PC-3 (cell line): Measurements from ENCODE around the gene CNIH4. TPM values are rescaled to one million over a fixed set of nuclear protein-coding genes. Genes with fewer than 3 reads are reported as not detected.
"Not testable (repeated sequence)": the region's sequence is repeated elsewhere in the genome, so short reads cannot be mapped to it uniquely, and the experiment has no call there.

ENCODE experiments used
- ATAC-seq: fragments of 200-7000 bp; cut with Tn5 transposase; 2 replicates; pipeline ENCODE4 v1.9.1; 2020; ENCODE audit warnings: mild to moderate bottlenecking, moderate library complexity
- BruUV-seq: library from RNA; stranded (reverse); fragments of 400-500 nt; replicated peaks from 2 replicates; lab custom pipeline; 2021; lab: Mats Ljungman, UMichigan
- CTCF ChIA-PET: fragments of 300-600 bp; sonication (Branson Sonifier 250); formaldehyde crosslinking; loops from one replicate; lab custom pipeline; 2022; ENCODE audit warnings: antibody characterized with exemption; lab: Charles Lee
- POLR2A ChIA-PET: fragments of 300-600 bp; sonication (Branson Sonifier 250); formaldehyde crosslinking; loops from one replicate; lab custom pipeline; 2022; ENCODE audit warnings: antibody characterized with exemption; ENCODE audit not compliant: unreplicated experiment; lab: Charles Lee
- DNase-seq: peaks from one replicate; pipeline ENCODE4 v3.0.0-alpha.2; 2015
- H2AFZ ChIP-seq: fragments of 300-600 bp; sonication (generic); 2 replicates; pipeline ENCODE4 v1.6.0; 2016; ENCODE audit warnings: antibody characterized with exemption, low read length
- H3F3A ChIP-seq: fragments of 300-600 bp; sonication (generic); one replicate; pipeline ENCODE4 v1.6.0; 2017; ENCODE audit warnings: antibody characterized with exemption, low read length, control low read depth, mild to moderate bottlenecking; ENCODE audit not compliant: unreplicated experiment
- H3K27ac ChIP-seq: fragments of 300-600 bp; sonication (generic); 2 replicates; pipeline ENCODE4 v1.5.1; 2016; ENCODE audit warnings: mild to moderate bottlenecking, low read length
- H3K27me3 ChIP-seq: fragments of 300-600 bp; sonication (generic); 2 replicates; pipeline ENCODE4 v1.6.1; 2016; ENCODE audit warnings: low read length, mixed read lengths
- H3K36me3 ChIP-seq: fragments of 300-600 bp; sonication (generic); 2 replicates; pipeline ENCODE4 v1.6.1; 2016; ENCODE audit warnings: low read depth, mixed run types, low read length, mixed read lengths
- H3K4me1 ChIP-seq: fragments of 300-600 bp; sonication (generic); 2 replicates; pipeline ENCODE4 v1.5.1; 2016; ENCODE audit warnings: low read length; ENCODE audit not compliant: insufficient read depth
- H3K4me2 ChIP-seq: fragments of 300-600 bp; sonication (generic); 2 replicates; pipeline ENCODE4 v1.6.0; 2016; ENCODE audit warnings: low read length
- H3K4me3 ChIP-seq: fragments of 300-600 bp; sonication (generic); 2 replicates; pipeline ENCODE4 v1.5.1; 2016; ENCODE audit warnings: mild to moderate bottlenecking, low read length, mixed read lengths
- H3K79me2 ChIP-seq: fragments of 300-600 bp; sonication (generic); 2 replicates; pipeline ENCODE4 v1.6.1; 2017; ENCODE audit warnings: low read length, mixed read lengths
- H3K9ac ChIP-seq: fragments of 300-600 bp; sonication (generic); 2 replicates; pipeline ENCODE4 v1.6.0; 2016; ENCODE audit warnings: mild to moderate bottlenecking, low read length
- H3K9me2 ChIP-seq: fragments of 300-600 bp; sonication (generic); replicated peaks from 2 replicates; pipeline ENCODE4 v1.6.1; 2016; ENCODE audit warnings: mixed run types, low read length, mixed read lengths
- H3K9me3 ChIP-seq: fragments of 300-600 bp; sonication (generic); 2 replicates; pipeline ENCODE4 v1.6.1; 2016; ENCODE audit warnings: low read length, mixed read lengths
- H4K20me1 ChIP-seq: fragments of 300-600 bp; sonication (generic); 2 replicates; pipeline ENCODE4 v1.6.1; 2016; ENCODE audit warnings: low read length, mixed read lengths
- EZH2 ChIP-seq: fragments of 300-600 bp; sonication (generic); IDR thresholded peaks from one replicate; pipeline ENCODE4 v1.6.1; 2017; ENCODE audit warnings: antibody characterized with exemption, mild to moderate bottlenecking, low read length; ENCODE audit not compliant: unreplicated experiment
- EZH2phosphoT487 ChIP-seq: fragments of 300-600 bp; sonication (generic); IDR thresholded peaks from 2 replicates; pipeline ENCODE4 v1.6.1; 2018; ENCODE audit warnings: mild to moderate bottlenecking, antibody characterized with exemption, low read length, borderline replicate concordance
- intact Hi-C: fragments of 100-400 bp; cut with micrococcal nuclease; formaldehyde crosslinking; loops from 2 replicates; pipeline ENCODE4 v1.9.0; 2023
- total RNA-seq: library from RNA; depleted of rRNA; stranded (reverse); fragments of >200 nt; gene quantifications from 2 replicates; pipeline ENCODE4 v1.2.3, GENCODE V29; 2014
- TF ChIP-seq, protein P1 (sequence below): fragments of 300-600 bp; sonication (generic); conservative IDR thresholded peaks from 2 replicates; pipeline ENCODE4 v1.5.1; 2017; ENCODE audit warnings: antibody characterized with exemption, low read depth, mild to moderate bottlenecking, low read length

Gene CNIH4
- total RNA-seq, 1 experiment from 2014 or later = 89.9 TPM

DNA sequence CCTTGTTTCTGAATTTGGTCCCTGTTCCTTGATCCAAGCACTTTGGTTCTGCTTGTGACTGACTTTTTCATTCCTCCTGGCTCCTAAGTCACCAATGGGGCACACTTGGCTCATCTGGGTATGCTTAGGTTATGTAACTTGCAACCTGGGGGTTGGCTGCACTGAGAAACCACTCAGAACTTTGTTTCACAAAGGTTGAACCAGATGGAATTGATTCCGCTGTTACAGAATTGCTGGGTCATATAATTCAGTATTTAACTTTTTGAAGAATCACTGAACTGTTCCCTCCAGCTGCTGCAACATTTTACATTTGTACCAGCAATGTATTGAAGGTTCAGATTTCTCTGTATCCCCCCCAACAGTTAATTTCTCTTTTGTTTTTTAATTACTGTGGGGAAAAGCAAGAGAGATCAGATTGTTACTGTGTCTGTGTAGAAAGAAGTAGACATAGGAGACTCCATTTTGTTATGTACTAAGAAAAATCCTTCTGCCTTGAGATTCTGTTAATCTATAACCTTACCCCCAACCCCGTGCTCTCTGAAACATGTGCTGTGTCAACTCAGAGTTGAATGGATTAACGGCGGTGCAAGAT is 17.1 kb upstream of the CNIH4 start:
- Histone ChIP-seq H3F3A (no peaks in the 10 kb centered on the region), H3K36me3 (no peaks in the 10 kb centered on the region; the same call in 1 of the 2 replicates), H3K9me3 (peaks cover 15% of the 10 kb centered on the region; the same call in 1 of the 2 replicates), H3K4me3 (no peak overlapping the region), H3K27me3 (no peaks in the 10 kb centered on the region), H3K27ac (no peak overlapping the region), H3K79me2 (no peaks in the 10 kb centered on the region), H3K4me2 (no peak overlapping the region), H3K9ac (no peak overlapping the region), H4K20me1 (no peaks in the 10 kb centered on the region), H2AFZ (no peak overlapping the region), H3K9me2 (no peaks in the 10 kb centered on the region), H3K4me1 (peaks cover under 1% of the 10 kb centered on the region)
- no TSS peak for BruUV-seq
- DNase-seq (no peak), ATAC-seq (no peak)
- ChIA-PET CTCF (no interaction called here), POLR2A (no interaction called here)
- intact Hi-C loops = no loop called here
- TF ChIP-seq, protein P1, sequence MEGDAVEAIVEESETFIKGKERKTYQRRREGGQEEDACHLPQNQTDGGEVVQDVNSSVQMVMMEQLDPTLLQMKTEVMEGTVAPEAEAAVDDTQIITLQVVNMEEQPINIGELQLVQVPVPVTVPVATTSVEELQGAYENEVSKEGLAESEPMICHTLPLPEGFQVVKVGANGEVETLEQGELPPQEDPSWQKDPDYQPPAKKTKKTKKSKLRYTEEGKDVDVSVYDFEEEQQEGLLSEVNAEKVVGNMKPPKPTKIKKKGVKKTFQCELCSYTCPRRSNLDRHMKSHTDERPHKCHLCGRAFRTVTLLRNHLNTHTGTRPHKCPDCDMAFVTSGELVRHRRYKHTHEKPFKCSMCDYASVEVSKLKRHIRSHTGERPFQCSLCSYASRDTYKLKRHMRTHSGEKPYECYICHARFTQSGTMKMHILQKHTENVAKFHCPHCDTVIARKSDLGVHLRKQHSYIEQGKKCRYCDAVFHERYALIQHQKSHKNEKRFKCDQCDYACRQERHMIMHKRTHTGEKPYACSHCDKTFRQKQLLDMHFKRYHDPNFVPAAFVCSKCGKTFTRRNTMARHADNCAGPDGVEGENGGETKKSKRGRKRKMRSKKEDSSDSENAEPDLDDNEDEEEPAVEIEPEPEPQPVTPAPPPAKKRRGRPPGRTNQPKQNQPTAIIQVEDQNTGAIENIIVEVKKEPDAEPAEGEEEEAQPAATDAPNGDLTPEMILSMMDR = no peak
- TF ChIP-seq EZH2phosphoT487 = no peak
- TF ChIP-seq EZH2 = no peak

DNA sequence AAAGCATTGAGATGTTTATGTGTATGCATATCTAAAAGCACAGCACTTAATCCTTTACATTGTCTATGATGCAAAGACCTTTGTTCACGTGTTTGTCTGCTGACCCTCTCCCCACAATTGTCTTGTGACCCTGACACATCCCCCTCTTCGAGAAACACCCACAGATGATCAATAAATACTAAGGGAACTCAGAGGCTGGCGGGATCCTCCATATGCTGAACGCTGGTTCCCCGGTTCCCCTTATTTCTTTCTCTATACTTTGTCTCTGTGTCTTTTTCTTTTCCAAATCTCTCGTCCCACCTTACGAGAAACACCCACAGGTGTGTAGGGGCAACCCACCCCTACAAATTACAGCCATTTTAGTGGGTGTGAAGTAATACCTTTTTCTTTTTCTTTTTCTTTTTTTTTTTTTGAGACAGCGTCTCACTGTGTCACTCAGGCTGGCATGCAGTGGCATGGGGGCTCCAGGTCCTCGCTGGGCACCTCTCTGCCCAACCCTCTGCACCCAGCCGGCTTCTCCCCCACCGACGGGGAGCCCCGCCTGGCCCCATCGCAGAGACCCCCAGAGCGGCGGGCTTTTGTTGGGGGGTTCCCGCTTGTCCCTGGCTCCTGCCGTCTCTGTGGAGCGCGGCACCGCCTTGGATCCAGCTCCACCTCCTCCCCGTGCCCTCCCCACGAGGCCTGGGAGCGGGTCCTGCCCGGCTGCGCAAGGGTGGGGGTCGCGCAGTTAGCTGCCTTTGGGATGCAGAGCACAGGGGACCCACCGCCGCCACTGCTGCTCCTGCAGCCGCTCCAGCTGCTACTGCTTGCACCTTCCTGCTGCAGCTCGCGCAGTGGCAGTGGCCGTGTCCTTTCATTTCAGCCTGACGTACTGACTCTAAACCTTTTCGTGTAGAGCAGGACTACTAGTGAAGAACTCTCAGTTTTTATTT is 16.0 kb upstream of the CNIH4 start:
- H4K20me1 ChIP-seq, POLR2A ChIA-PET, H3K27me3 ChIP-seq, H3K9me2 ChIP-seq, H3K79me2 ChIP-seq, H3F3A ChIP-seq, BruUV-seq, H3K27ac ChIP-seq, intact Hi-C loops, H3K4me1 ChIP-seq, H3K36me3 ChIP-seq: not testable (repeated sequence)
- Histone ChIP-seq H3K9ac (peak overlapping the region; percentile 24; the same call in 1 of the 2 replicates), H3K9me3 (peaks cover 15% of the 10 kb centered on the region; the same call in 1 of the 2 replicates), H3K4me3 (peak overlapping the region; percentile 89), H3K4me2 (peak overlapping the region; percentile 99), H2AFZ (peak overlapping the region; percentile 98)
- DNase-seq (peak; percentile 36), ATAC-seq (peak; percentile 92)
- CTCF ChIA-PET = interaction anchor here (0.6 kb wide), 2 partner anchors 11 to 117 kb away, joined by 3 to 5 read pairs; partner anchors contain the start of gene NVL

DNA sequence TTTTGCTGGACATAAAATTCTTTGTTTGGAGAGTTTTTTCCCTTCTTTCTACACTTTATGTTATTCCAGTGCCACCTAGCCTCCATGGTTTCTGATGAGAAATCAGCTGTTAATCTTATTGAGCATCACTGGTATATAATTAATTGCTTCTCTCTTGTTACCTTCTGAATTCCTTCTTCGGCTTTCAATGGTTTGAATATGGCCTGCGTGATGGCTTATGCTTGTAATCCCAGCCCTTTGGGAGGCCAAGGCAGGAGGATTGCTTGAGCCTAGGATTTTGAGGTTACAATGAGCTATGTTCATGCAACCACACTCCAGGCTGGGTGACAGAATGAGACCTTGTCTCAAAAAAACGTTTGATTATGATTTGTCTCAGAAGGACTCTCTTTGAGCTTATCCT is 13.0 kb upstream of the CNIH4 start:
- Histone ChIP-seq H3K9me3 (peaks cover 15% of the 10 kb centered on the region; the same call in 1 of the 2 replicates), H3K79me2 (no peaks in the 10 kb centered on the region), H3K36me3 (no peaks in the 10 kb centered on the region; the same call in 1 of the 2 replicates), H3K27ac (no peak overlapping the region), H3K4me2 (no peak overlapping the region), H3K4me1 (no peaks in the 10 kb centered on the region), H3K9ac (no peak overlapping the region), H3K27me3 (no peaks in the 10 kb centered on the region), H3K4me3 (no peak overlapping the region), H3K9me2 (no peaks in the 10 kb centered on the region), H2AFZ (no peak overlapping the region), H3F3A (no peaks in the 10 kb centered on the region), H4K20me1 (no peaks in the 10 kb centered on the region)
- intact Hi-C loops = no loop called here
- CTCF ChIA-PET = no interaction called here
- TF ChIP-seq, protein P1 = no peak
- no peak for TF ChIP-seq EZH2
- no peak for TF ChIP-seq EZH2phosphoT487
- ATAC-seq (no peak), DNase-seq (no peak)
- POLR2A ChIA-PET = no interaction called here
- BruUV-seq = no TSS peak
